Measurements from ENCODE around the gene RPL32. TPM values are rescaled to one million over a fixed set of nuclear protein-coding genes. Genes with fewer than 3 reads are reported as not detected.
"Not testable (repeated sequence)": the region's sequence is repeated elsewhere in the genome, so short reads cannot be mapped to it uniquely, and the experiment has no call there.

RPL32 gene
- total RNA-seq, 1 experiment from 2014 or later = 611 TPM

DNA sequence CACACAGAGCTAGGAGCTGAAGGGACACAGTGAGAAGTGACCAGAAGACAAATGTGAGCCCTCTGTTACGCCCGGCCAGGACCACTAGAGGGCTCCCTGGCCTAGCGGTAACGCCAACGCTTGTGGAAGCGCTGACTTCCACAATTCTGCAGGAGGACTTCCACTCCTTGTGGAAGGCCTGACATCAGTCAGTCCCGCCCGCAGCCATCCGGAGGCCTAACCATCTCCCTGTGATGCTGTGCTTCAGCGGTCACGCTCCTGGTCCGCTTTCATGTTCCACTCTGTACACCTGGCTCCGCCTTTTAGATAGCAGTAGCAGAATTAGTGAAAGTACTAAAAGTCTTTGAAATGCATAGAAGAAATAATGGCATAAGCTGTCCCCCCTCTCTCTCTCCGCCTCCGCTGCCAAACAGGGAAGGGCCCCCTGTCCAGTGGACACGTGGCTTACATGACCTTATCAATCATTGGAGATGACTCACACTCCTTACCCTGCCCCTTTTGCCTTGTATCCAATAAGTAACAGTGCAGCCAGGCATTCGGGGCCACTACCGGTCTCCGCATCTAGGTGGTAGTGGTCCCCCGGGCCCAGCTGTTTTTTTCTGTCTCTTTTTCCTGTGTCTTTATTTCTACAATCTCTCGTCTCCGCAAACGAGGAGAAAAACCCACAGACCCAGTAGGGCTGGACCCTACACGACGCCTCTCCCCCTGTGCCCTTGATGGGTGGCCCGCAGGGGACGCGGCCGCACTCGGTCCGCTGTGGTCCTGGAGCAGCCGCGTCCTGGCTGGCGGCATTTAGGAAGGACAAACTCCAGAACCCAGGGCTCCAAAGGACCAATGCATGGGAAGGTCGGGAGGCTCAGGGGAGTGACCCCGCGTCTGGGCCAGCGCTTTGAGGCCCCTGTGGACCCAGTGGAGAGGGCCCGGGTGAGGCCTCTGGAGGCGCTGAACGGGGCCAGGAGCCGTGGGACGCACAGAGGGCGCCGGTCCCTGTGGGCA lies 27.0 kb upstream of the RPL32 start:
- DNase-seq (ENCODE audit: low read depth) = peak; percentile 82

- no peak for DNase-seq (ENCODE audit: low read depth)
Measured at GRCh38 chr3:12866836-12867235, 25.5 kb upstream of the RPL32 start.

DNA sequence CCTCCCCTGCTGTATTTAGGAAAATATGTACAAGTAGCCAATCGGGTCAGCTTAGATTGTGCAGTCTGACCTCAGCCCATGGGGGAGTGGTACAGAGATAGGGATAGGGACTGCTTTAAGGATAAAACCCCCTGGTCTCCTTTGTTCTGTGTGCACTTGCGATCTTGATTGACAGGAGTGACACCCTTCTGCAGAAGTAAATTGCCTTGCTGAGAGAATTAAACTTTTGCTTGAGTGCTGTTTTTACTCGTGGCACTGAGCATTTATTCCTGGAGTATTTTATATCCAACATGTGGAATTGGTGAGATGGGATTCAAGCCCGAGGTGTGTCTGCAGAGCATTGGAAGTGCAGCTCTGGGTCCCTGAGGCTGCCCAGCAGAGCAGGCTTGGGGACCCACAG lies 23.9 kb upstream of the RPL32 start:
- no peak for DNase-seq (ENCODE audit: low read depth)

GRCh38 chr3:12862387-12862786 lies 21.0 kb upstream of the RPL32 start:
- no peak for DNase-seq (ENCODE audit: low read depth)

- no peak for DNase-seq (ENCODE audit: low read depth)
Measured at GRCh38 chr3:12861611-12862010, 20.2 kb upstream of the RPL32 start.

- DNase-seq (ENCODE audit: low read depth) = no peak
Measured at GRCh38 chr3:12859840-12860239, 18.5 kb upstream of the RPL32 start.

- DNase-seq (ENCODE audit: low read depth) = no peak
Measured at GRCh38 chr3:12856626-12857025, 15.3 kb upstream of the RPL32 start.

GRCh38 chr3:12854565-12854964 lies 13.2 kb upstream of the RPL32 start:
- DNase-seq (ENCODE audit: low read depth) = no peak

GRCh38 chr3:12853847-12854246 lies 12.5 kb upstream of the RPL32 start:
- not testable (repeated sequence) for DNase-seq (ENCODE audit: low read depth)

DNA sequence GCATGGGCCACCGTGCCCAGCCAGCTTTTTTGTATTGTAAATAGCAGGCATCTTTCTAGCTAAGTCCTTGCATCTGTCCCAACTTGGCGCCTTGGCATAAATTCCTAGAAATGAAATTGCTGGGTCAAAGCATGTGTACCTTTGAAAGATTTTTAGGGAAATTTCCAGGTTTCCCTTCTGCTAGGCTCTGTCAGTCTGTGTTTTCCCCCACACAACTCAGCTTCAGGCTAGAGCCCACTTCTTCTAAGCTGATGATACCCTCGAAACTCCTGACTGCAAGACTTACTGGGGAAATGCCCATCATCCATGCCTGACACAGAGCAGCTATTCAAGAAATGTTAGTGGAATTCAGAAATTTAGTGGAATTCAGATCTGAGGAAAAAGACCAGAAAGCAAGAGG lies 10.8 kb upstream of the RPL32 start:
- no peak for DNase-seq (ENCODE audit: low read depth)

- DNase-seq (ENCODE audit: low read depth) = no peak
Measured at GRCh38 chr3:12845811-12846210, 4.4 kb upstream of the RPL32 start.

DNA sequence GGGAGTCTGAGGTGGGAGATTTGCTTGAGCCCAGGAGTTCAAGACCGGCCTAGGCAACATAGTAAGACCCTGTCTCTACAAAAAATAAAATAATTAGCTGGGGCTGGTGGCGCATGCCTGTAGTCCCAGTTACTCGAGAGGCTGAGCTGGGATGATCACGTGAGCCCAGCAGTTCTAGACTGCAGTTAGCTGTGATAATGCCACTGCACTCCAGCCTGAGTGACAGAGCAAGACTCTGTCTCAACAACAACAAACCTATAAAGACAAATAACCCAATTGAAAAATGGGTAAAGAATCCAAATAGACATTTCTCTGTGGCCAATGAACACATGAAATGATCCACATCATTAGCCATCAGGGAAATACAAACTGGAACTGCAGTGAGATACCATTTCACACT lies 1.1 kb upstream of the RPL32 start:
- no peak for DNase-seq (ENCODE audit: low read depth)

DNA sequence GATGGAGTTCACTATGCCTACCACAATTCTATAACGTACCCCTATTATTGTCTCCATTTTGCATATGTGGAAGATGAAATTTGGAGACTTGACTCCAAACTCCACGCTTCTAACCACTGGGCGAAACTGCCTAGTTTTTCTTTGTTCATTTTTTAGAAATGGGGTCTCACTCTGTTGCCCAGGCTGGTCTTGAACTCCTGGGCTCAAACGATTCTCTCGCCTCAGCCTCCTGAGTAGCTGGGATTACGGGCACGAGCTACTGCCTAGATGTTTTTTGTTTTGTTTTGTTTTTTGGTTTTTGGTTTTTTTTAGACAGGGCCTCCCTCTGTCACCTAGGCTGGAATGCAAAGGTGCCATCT lies 584 bp upstream of the RPL32 start:
- DNase-seq (ENCODE audit: low read depth) = no peak

- DNase-seq (ENCODE audit: low read depth) = no peak
Measured at GRCh38 chr3:12840591-12841148, 695 bp downstream of the RPL32 start.

DNA sequence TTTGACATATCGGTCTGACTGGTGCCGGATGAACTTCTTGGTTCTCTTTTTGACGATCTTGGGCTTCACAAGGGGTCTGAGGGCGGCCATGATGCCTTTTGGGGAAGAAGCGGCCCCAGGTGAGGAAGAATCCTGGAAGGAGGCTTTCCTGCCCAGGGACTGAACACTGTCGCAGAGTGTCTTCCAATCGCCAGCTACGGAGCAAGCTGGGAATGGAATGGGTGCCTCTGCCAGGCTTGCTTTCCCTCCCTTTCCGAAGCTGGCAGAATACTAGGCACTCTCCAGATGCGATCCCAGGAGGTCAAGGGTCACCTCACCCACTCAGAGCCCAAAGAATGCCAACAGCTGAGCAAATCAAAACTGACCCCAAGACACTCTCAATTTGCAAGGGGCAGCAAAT lies 1.2 kb downstream of the RPL32 start:
- not testable (repeated sequence) for DNase-seq (ENCODE audit: low read depth)

DNA sequence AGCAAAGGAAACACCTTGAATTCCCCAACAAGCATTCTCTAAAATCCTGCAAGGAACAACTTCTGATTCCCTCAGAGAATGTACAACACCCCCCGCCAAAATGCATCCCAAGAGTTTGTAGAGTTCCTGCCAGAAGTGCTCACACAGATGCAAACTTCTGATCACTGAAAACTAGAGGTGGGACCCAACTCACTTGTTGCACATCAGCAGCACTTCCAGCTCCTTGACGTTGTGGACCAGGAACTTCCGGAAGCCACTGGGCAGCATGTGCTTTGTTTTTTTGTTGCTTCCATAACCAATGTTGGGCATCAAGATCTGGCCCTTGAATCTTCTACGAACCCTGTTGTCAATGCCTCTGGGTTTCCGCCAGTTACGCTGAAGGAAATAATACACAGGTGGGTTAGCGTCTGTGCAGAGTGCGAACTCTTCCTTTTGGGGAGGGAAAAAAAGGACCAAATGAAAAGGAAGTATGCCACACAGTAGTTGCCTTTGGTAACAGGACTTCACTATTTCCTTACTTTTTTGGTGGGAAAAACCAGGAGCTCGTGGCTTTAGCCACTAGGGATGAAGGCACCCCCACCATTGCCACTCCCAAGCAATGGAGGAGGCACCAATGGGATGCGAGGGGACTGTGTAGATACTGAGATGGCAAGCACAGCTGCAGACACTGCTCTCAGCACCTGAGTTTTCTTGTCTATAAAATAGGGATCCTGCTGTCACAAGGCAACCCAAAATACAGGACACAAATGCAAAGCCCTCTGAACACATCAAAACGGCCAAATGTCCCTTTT lies 2.0 kb downstream of the RPL32 start:
- DNase-seq (ENCODE audit: low read depth) = no peak

- DNase-seq (ENCODE audit: low read depth) = no peak
Measured at GRCh38 chr3:12838179-12838965, 3.0 kb downstream of the RPL32 start.

DNA sequence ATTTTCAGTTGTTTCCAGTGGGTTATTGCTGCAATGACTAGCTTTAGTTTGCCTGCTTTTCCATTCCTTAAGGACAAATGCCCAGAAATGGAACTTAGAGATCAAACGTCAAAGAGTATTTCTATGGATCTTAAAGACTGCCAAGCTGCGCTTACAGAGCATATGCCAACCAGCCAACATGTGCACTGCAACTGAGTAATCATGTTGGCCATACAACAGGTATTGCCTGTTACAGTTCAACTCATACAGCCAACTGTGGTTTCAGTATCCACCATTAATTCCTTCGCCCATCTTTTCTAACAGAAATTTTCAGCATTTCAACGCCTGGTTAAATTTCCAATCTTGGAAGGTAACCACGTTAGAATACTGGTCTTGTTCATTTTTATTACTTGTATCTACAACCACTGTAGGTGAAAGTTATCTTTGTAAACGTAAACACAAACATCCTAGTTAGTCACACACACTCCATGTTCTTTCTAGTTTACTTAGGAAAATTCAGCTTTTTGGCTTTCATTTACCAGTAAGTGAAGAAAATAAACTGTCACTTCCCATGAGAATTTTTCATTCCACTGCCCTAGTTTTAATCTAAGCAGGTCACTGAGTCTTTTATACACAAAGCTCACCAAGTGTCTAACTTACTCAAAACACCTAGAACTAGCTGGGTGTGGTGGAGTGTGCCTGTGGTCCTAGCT lies 3.9 kb downstream of the RPL32 start:
- DNase-seq (ENCODE audit: low read depth) = no peak

DNA sequence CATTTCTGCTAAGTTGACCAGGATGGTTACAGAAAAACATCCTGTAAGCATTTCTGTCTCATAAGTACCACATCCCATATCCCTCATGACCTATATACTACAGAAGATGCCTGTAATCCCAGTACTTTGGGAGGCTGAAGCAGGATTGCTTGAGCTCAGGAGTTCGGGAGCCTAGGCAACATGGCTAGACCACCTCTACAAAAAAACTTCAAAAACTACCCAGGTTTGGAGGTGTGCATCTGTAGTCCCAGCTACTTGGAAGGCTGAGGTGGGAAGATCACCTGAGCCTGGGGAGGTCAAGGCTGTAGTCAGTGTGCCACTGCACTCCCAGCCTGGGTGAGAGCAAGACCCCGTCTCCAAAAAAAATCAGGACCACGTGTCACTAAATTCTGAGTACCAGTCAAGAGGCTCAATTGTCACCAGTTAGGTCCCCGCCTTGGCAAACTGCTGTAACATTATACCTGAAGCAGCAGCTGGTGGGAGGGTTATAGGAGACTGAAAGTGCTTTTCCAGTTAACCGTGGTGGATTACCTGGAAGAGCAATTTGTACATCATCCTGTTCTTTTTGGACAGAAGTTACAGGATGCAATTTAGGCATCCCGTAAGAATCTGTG lies 6.2 kb downstream of the RPL32 start:
- no peak for DNase-seq (ENCODE audit: low read depth)

All from Daoy (cell line).